HG02763 (cell line): Measurements from ENCODE around the gene CNTN1.

Experiments
- ATAC-seq: cut with Tn5 transposase; IDR thresholded peaks from one replicate; pipeline ENCODE4 v1.9.1; 2021; ENCODE audit warnings: mild to moderate bottlenecking, moderate library complexity; ENCODE audit not compliant: unreplicated experiment

The CNTN1 gene

DNA sequence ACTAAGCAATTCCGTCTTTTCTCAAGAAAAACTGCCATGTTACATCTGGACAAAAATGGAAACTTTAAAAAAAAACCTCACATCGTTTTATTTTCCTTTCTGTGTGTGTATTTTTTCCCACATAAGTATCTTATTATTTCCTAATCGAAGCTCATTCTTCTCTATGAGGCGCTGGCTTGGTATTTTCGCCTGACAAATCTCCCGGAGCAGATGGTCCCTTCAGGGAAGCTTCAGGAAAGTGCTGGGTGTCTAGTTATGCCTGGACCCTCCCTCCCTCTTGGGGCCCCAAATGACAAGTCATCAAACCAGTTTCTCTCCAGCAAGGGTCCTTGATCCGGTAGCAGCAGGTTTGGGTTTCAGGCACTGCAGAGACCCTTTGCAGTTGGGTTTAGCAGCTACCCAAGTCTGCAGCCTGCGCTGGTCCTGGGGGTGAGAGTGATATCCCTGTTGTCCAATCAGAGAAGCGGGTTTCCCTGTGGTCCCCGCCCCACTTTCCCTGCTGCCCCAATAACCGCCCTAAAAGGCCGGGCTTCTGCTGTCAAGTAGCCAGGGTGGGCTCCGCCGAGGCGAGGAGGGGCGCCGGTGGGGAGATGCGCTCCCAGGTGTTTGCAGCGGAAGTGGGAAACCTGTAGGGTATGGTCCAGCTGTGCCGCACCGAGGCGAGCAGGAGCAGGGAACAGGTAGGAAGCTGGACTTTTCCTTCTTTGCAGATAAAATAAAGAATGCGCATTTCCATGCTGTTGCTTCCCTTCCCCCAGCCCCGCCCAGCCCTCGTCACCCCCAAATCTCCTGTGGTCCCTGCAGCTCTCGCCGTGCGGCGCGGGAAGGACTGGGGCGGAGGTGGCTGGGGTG is at the start of gene CNTN1:
CNTN1 (plus strand) TSS at position 527 of the 852 bp plus-strand sequence.
- no peak for ATAC-seq

DNA sequence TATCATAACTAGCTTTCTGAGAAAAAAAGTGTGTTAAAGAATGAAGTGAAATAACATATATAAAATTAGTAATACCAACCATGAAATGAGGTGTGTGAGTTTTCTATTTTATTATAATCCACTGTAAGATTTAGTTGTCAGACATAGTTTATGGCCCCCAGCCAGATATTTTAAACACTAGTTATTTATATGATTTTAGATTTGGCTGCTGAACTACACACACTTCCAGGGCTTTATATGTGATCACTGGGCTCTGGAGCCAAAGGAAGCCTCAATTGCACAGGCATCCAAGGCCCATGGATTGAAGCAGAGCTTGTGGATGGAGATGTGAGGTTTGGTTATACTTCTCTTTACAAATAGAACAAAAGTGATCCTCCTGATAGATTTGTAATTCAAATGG is 48.7 kb upstream of the CNTN1 start:
- no peak for ATAC-seq

DNA sequence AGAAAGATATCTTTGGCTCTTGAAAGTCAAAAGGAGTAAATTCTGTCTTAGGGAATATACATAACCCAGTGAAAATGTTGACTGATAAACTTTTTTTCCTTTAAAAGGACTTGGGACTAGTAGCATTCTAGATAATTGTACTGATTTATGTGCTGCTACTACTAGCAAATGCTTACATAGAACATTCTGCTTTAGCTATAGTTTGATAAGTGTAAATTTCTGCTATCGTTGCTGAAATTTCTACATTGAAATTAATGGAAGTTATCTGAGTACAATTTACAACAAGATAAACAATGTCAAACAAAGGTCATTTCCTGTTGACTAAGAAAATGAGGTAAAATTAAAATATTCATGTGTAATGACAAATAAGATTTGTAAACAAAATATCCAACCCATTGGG is 48.3 kb upstream of the CNTN1 start:
- ATAC-seq, result no peak

DNA sequence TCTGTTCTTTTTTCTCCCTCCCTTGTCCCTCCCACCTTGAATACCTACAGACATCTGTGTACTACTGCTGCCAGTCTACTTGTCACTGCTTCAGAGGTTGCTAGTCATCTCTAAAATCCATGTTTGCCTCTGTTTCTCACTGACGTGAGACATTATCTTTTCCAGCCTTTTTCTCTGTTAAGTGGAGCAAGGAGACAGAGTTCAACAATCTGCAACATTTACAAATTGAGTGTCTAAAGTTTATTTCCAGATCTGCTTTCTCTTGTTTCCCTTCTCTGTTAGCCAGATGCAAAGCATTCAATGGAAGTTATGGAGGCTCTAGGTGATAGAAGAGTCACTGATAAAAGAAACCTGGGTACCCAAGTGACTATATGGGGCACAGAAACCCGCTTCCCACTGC is 47.5 kb upstream of the CNTN1 start:
- no peak for ATAC-seq

DNA sequence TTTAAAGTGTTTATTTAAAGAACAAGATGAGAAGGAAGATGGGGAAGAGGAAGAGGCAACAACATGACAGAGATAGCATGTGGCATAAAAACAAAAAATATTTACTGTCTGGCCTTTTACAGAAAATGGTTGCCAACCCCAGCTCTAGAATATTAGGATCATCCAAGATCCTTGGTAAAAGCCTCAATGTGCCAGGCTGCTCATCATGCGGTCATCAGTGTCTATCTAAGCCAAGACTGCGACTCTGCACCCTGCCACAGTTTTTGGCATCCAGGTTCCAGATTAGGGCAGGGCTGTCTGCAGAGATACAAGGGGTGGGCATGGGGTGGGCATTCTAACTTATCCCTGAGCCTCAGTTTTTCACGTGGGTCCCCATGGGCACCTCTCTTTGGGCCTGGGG is 46.9 kb upstream of the CNTN1 start:
- ATAC-seq, result no peak

DNA sequence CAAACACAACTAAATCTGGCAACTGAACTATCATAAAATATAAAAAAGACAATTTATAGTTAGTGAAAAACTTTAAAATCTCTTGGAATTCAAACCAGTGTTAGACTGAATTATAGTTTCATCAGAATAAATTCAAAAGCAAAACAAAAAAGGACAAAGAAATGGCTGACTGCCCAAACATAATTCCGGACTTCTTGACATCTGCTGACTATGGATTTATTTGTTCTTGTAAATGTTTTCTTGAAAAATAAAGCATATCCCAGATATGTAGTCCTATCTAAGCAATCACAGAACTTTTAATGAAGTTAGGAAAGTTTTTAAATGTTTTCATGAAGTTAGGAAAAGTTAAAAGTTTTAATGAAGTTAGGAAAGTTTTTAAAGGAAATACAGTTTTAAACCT is 45.8 kb upstream of the CNTN1 start:
- no peak for ATAC-seq

DNA sequence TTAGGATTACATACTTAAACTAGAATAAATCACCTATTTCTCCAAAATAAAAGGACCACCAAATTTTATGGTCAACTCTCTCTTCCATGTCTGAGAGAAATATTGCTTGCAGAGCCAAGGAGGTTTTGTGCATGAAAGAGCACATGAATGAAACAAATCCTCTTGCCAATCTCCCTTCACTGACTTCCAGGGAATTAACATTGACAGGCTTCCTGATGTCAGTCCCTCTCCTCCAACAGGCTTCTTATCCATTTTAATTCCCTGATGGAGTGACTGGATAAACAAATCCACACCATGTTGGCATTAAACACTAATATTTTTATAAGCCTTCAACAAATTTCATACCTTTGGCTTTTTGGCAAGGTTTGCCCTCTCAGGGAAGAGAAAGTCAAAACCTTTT is 45.3 kb upstream of the CNTN1 start:
- ATAC-seq, result no peak

DNA sequence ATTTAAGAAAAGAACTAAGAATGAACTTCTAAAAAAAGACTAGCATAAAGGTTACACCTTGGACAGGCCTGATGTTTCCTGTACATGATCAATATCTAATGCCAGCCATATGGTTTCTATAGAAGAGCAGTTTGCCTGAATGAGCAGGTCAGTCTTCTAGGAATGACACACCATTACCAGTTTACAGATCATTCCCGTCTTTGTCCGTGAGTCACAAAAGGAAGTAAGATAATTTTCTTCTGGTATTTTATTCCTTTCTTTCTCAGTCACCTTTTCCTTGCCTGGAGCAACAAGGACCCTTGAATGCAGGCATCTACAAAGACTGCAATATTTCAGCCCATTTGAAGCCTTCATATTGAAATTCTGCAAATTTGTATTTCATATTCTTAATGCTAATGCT is 44.6 kb upstream of the CNTN1 start:
- no peak for ATAC-seq

DNA sequence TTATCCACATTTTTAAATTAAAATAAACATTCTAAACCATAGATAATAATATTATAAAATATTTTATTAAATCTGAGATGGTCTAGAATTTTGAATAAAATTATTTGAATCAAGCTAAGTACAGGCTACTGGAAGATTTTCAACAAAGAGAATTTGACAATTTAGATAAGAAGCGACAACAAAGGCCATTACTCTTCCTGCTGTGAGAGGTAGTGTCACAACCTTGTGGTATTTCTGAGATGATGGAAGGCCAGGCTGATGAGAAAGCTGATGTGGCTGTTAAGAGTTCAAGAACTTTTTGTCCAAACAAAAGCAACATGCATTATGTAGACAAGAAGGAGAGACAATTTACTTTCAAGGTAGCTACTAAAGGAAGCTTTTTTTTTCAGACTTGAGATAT is 43.7 kb upstream of the CNTN1 start:
- ATAC-seq, result no peak

DNA sequence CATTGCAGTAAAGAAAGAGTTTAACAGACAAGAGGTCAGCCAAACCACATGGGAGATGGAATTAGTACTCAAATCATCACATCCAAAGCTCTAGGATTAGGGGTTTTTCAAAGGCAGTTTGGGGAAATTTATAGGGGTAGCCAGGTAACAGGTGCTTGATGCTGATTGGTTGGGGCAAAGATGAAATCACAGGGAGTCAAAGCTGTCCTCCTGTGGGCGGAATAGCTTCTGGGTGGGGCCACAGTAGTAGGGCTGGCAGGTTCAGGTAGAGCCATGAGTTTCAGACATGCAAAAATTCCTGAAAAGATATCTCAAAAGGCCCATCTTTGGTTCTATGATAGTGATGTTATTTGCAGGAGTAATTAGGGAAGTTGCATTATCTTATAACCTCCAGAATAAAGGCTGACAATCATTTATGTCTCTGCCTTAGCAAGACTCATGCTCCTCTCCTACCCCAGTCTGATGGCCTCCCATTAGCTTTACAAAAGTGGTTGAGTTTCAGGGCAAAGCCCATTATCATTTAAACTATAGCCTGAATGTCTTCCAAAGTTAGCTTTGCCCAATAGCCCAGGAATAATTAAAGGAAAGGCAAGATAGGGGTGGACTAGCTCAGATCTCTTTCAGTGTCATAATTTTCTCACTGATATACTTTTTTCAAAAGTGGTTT is 42.1 kb upstream of the CNTN1 start:
- ATAC-seq, result no peak

DNA sequence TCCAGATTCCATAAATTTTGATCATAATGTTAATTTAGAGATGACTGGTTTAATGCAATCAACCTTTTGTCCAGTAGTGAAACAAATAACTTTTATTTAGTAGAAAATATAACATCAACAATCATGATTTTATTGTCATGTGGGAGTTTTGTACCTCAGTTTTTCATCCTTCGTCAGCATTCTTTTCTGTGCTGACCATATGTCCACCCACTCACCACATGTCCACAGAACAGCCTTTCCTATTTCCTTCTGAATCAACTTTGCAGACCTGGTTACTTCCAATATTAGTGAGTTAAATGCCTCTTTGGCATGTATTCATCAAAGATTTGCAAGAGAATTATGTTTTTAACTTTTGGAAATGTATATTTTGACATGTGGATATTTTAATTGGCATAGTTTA is 36.8 kb upstream of the CNTN1 start:
- no peak for ATAC-seq

DNA sequence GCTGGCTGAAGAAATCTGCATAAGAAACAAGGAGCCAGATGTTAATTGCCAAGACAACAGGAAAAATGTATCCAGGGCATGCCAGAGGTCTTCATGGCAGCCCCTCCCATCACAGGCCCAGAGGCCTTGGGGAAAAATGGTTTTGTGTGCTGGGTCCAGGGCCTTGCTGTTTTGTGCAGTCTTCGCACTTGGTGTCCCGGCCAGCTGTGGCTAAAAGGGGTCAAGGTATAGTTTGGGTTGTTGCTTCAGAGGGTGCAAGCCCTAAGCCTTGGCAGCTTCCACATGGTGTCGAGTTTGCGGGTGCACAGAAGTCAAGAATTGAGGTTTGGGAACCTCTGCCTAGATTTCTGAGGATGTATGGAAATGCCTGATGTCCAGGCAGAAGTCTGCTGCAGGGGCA is 29.9 kb upstream of the CNTN1 start:
- ATAC-seq, result no peak

DNA sequence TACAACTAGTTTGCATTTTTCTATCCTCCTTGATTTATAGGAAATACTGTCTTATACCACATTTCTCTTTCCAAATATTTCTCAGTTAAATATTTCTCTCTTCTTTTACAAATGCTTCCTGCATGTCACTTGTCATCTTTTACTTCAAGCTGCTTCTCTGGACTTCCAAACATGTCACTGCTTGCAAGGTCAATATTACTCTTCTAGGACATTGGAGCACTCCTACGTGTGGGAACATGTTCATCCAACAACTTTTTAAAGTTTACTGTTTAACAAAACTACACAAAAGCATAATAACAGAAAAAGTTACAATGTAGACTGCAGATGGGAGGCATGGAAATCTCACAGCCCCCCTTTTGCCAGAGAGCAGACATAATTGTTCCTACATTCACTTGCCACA is 28.5 kb upstream of the CNTN1 start:
- ATAC-seq, result no peak

DNA sequence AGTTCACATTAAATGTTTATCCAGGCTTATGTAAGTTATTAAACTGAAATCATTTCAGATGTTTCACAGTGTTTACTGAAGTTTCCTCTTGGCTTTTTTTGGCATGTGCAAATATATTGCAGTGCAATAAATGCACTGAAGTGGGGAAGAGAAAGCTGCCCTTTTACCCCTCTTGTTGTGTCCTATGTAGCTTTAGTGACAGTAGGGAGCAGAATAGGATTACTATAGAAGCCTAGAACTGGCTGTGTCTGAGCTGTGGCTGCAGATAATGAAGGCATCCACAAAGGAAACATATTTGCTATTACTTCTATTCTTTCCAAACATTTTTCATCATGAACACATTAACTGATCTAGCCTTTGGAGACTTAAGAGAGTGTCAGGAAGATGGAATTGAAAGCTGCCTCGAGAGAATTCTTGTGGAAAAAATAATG is 24.1 kb upstream of the CNTN1 start:
- ATAC-seq, result no peak

DNA sequence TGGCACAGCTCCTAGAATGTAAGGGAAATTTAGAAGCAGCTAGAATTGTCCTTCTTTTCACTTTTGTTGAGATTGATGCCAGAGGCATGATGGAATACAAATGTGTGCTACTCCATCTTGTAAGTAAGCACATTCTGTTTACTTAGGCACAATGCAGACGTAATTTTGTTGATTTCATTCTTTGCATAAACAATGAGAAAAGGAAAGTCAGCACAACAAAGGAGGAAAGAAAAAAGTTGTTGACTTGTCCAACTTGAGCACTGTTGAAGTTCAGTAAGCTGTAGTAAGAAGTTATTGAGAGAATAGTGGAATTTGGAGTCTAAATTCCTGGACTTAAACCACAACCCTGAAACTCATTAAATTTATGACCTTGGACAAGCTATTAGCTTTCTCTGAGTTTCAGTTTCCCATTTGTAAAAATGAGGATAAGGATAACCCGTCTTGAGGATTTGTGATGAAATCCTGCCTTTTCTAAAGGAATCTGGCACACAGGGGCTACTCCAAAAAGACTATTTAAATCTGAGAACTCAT is 19.4 kb upstream of the CNTN1 start:
- no peak for ATAC-seq

DNA sequence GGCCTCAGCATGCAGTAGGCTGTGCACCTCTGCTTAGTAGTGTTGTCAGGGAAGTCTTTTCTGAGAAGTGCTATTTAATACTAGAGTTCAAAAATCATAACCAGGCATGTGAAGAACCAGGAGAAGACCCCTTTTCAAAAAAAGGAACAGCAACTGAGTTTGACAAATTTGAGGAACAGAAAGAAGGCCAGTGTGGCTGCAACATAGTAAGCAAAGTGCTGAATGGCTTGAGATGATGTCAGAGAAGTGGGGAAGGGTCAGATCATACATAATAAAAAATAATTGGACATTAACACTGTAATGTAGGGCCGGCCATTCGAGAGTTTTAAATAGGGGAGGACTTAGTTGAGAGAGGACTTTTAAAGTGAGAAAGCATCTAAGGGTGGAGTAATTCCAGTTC is 11.1 kb upstream of the CNTN1 start:
- ATAC-seq, result no peak

DNA sequence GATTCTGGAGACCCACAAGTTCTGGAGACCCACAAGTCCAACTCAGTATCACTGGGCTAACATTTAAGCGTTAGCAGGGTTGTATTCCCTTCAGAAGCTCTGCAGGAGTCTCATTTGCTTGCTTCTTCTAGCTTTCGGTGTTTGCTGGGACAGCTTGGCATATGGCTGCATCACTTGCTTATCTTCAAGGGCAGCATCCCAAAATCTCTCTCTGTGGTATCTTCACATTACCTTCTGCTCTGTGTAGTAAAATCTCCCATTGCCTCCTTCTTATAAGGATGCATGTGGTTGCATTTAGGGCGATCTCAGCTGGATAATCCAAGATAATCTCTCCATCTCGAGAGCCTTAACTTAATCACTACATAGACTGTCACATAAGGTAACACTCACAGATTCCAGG is 7.3 kb upstream of the CNTN1 start:
- ATAC-seq, result no peak

DNA sequence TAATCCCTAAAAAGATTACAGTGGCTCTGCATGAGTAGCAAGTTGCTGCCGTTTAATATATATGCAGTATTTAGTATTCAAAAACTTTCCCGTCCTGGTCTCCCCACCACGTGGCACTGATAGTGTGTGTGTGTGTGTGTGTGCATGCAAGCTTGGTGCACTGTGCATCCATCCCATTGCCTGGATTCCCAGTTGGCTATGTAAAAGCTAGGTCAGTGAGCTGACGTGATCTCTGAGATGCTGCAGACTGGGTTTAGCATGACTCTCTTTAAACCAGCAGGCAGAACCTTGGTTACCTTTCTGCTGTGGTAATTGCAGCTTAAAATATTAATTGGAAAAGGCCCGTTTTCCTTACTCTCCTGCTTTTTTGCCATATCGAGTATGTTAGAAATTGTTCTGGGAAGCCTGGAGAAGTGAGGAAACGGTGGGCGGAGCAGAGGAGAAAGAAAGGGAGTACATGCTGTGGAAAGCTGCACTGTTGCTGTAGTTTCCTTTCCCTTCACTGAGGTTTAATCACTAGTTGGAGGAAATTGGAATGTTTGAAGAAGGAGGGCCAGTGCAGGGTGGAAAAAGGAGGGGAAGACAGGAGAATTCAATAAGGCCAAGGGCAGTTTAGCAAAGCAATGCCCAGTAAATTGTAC is 4.0 kb upstream of the CNTN1 start:
- no peak for ATAC-seq

DNA sequence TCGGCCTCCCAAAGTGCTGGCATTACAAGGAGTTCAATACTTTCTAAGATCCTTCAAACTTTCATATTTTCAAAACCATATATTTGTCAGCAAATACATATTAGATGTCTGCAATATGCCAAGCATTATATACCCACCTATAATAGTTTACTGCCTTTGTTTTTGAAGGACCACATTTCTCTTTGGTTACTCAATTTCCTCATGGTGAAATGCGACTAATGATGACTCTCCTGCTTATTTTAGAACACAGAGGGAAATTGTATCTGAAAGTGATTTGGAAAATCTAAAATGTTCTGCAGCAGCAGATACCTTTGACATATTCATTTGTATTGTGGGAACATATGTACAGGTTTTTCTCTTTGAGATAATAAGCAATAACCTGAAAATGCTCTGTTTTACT is 2.7 kb upstream of the CNTN1 start:
- ATAC-seq, result no peak

DNA sequence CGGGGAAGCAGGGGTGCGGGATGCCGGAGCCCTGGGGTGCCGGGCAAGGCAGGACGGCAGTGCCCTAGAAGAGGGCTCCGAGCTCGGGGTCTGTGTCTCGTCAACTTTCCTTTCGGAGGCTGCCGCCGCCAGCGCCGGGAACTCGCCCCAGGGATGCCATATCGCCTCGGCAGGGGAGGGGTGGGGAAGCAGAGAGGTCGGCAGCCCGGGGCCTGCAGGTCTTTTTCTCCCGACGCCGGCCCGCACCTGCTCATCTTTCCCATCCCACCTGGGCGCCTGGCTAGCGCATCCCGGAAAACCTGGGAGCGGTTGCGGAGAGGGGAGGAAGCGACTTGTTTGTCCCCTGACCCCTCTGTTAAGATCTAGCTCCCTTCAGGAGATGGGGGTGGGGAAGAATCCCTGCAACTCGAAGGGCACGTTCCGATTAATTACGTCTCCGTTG is 547 bp downstream of the CNTN1 start:
- no peak for ATAC-seq

DNA sequence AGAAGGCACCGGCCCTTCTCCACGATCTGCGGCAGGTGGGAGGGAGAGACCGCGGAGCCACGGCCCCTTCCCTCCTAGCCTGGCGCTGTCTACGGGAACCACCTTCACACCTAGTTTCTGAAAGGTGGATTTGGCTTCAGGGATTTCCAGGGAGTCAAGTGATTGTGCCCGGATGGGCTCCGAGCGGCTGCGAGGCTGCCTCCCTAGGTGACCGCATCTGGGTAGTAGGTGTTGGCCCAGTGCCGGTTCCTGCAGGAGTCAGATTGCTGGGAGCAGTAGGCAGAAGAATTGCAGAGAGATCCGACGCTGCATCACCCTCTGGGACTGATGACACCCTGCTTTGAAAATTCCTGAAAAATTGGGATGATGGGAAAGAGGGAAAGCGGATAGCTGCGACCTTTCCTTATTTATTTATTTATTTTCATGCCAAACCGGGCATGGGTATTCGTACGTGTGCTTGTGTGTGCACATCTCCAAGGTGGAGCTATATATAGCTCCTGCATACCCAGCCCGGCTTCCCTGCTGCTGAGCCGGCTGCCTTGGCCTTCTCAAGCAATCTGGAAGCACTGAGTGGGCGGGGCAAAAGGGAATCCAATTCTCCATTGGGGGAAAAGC is 1.1 kb downstream of the CNTN1 start:
- no peak for ATAC-seq
